ENCODE results near the gene CXorf38.

CXorf38 gene, protein sequence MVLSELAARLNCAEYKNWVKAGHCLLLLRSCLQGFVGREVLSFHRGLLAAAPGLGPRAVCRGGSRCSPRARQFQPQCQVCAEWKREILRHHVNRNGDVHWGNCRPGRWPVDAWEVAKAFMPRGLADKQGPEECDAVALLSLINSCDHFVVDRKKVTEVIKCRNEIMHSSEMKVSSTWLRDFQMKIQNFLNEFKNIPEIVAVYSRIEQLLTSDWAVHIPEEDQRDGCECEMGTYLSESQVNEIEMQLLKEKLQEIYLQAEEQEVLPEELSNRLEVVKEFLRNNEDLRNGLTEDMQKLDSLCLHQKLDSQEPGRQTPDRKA

GRCh38 chrX:40647307-40648197, at the start of gene CXorf38:
Gene CXorf38, minus strand, starts transcription at chrX:40647561. Its CDS starts 41 bp downstream, at chrX:40647520.
- DNase-seq = peak; percentile 92

- no peak for DNase-seq
Observed at GRCh38 chrX:40694802-40695201, 47.4 kb upstream of the CXorf38 start.

DNA sequence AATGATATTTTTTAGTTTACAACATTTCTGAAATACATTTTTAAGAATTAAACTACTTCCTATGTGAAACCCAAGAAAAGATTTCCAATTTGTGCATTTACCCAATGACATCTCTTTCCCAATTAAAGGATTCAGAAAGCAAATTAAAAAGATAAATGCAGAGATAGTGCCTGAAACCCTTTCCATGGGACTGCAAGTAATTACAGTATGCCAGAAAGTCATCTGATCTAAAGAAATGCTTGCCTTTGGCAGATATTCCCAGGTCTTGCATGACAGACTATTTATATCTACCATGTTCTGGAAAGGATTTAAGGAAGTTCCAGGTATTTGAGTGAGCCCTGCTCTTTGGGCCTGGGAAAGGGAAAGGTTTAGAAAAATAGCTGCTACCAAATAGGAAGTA, 41.6 kb upstream of the CXorf38 start:
- DNase-seq = no peak

- no peak for DNase-seq
Observed at GRCh38 chrX:40687169-40687568, 39.8 kb upstream of the CXorf38 start.

GRCh38 chrX:40685362-40685918, 38.1 kb upstream of the CXorf38 start:
- DNase-seq = no peak

GRCh38 chrX:40684092-40684491, 36.7 kb upstream of the CXorf38 start:
- DNase-seq = no peak

- no peak for DNase-seq
Observed at GRCh38 chrX:40683245-40683644, 35.9 kb upstream of the CXorf38 start.

GRCh38 chrX:40671126-40671525, 23.8 kb upstream of the CXorf38 start:
- DNase-seq = no peak

DNA sequence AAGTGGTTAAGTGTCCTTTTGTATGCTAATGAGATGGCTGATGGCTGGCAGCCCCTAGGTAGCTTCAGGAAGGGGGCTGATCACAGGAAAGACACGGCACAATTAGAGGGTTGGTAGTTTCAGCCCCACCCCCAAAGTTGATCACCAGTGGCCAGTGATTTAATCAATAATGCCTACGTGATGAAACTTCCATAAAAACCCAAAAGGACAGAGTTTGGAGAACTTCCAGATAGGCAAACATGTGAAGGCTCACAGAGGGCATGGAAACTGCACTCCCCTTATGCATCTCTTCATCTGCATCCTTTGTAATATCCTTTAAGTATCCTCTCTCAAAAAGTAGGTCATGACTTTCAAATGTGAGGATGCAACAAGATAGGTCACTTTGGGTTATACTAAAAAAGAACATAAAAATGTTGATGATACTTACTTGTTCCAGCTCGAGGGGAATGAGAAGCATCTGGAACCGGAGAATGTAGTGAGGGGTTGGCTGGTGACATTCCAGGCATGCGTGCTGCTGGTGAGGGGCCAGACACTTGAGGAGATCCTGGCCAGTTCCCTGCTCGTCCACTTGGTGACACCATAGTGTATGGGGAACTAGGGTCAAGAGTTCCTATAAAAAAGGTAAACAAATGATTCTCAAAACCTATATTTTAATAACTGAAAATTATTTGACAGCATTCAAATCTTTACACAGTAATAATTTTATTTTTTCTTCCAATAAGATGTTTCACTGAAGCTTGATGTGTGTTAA, 16.7 kb upstream of the CXorf38 start:
- DNase-seq = no peak

DNA sequence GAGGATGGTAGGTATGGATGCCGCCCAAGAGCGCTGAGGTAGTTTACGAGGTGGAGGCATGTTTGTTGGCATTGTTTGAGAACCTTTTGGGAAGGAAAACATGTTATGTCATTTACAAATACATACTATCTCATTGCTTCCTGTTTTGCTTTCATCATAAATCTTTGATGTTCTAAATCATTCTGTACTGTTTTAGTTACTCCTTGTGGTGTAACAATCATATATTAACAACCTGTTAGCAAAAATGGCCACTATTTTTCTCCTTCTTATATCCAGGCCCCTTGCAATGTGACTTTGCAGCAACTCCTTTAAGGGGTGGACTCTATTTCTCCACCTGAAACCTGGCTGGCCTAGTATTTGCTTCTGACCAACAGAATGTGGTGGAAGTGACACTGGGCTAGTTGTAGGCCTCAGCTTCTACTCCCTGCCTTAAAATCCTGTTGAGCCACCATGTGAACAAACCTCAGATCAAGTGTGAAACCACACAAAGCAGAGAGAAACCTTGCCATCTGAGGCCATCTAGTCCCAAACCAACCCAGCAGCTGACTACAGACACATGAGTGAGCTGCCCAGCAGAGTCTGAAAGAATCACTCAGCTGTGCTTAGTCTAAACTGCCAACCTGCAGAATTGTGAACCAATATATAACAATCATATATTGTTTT, 15.8 kb upstream of the CXorf38 start:
- DNase-seq = no peak

- no peak for DNase-seq
Observed at GRCh38 chrX:40661489-40661888, 14.1 kb upstream of the CXorf38 start.

DNA sequence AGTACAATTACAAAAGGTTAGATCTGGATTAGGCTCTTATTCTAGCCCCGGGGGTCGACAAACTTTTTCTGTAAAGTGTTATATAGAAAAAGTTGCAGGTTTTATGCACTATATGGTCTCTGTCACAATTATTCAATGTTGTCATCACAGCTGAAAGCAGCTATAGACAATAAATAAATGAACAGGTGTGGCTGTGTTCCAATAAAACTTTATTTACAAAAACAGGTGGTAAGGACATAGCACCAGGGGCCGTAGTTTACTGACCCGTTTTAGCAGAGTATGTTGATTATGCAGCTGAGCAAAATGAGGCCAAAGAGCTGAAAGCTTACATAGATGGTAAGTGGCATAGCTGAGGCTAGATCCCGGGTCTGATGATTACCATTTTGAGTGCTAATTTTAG, 13.0 kb upstream of the CXorf38 start:
- DNase-seq = no peak

DNA sequence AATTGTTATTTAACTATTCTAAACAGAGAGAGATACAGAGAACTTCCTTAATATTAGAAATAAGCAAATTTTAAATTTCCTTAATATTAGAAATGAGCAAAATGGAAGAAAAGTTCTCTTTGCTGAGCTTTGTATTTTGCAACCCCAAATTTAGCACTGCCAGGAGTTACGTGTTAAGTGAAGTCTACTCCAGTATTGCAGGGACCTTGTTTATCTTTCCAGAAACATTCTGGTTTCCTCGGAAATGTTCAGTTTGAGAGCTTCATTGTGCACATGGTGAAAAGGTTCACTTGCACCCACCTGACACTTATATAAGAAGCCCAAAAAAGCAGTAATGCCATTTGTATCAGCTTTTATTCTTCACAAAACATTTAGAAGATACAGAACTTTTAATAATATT, 6.2 kb upstream of the CXorf38 start:
- DNase-seq = no peak

DNA sequence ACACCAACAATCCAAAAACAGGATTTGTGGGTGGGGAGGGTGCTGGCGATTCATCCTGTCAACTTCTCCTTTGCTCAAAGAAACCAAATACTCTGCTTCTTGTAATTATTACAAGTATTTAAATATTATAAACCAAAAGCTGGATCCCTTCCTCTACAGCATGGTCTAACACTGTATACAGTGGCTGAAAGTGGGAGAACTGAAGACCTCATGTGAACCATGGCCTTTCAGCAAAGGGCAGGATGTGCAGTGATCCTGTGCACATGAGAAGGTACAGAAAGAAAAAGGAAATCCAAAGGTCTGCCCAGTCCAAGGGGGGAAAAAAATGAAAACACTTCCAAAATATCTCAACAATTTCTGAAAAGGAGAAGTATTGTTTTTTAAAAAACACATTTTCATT, 5.3 kb upstream of the CXorf38 start:
- no peak for DNase-seq

GRCh38 chrX:40651620-40652223, 4.4 kb upstream of the CXorf38 start:
- DNase-seq = peak; percentile 70

DNA sequence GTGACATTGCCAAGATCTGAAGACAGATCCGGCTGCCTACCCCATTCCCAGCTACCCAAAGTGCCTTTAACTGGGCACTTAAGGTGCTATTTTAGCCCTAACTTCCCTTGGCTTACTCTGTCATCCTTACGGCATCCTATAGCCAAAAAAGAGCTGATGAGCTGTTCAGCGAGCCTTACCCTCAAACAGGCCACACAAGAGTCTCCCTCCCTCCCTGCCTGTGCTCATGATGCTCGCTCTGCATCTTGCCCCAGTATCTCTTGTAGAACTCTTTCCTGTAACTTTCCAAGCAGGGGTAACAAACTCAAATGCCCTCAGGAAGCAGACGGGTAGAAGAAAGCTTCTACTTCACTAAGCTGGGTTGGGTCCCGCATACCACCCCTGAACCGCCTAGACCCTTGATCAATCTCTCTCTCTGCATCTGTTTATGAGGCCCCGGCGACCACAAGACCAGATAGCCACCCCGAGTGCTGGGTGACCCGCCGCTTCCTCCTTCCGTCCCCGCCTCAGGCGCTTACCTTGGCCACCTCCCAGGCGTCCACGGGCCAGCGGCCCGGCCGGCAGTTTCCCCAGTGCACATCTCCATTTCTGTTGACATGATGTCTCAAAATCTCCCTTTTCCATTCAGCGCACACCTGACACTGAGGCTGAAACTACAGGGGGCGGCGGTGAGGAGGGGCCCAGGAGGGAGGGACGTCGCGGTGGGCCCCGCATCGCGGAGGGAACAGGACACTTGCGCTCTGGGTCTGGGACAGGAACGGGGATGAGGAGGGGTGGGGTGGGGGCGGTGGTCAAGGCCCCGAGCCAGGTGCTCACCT, 663 bp downstream of the CXorf38 start:
- peak; percentile 58 for DNase-seq

DNA sequence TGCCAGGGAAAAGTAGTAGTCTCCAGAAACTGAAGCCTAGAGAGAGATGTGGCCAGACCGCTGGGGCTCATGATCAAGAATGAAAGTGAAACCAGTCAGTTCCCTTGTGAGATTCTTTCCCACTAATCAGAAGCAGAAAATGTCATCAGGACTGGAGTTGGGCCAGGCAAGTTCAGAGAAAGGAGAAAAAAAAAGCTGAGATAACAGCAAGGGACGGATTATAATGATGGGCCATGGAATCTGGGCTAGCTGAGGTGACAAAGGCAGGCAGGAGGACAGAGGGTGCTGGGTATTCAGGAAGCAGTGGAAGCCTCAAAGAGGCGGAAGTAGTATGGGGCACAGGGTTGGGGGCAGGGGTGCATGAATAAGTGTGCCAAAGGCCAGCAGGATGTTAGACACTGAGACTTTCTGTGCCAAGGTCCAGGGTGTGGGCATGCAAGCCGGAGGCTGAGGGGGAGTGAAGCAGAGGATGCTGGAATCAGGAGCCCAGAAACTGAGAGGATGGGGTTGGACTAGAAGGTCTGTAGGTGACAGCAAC, 2.5 kb downstream of the CXorf38 start:
- peak; percentile 54 for DNase-seq

DNA sequence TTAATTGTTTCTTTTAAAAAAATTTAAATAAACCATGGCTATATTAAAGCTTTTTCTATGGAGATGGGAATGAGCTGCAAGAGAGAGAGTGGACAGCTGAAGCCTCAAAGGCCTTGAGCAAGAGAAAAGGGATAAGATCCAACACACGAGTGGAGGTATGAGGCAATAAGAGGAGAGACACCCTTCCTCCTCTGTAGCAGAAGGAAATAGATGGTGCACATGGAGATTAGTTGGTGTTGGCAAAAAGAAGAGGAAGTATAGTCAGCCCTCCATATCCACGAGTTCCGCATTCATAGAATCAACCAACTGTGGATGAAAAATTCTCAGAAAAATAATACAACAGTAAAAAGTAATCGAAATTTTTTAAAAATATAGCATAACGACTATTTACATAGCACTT, 3.2 kb downstream of the CXorf38 start:
- DNase-seq = no peak

DNA sequence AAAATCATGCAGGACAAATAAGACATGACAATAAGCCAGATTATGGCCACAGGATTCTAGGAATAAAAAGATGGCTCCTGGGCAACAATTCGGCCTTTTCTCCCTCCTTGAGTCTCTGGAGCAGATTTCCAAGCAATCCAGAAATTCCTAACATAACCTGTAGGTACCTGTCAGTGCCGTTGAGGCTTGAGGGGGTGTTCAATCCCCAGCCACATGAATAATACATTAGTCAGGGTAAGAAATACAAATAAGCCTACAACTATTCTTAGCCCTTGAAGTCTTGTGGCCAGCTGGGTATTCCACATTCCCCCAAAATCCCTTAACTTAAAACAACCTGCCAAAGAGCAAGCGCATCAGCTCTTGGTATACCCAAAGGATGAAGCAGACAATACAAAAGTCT, 9.7 kb downstream of the CXorf38 start:
- no peak for DNase-seq

DNA sequence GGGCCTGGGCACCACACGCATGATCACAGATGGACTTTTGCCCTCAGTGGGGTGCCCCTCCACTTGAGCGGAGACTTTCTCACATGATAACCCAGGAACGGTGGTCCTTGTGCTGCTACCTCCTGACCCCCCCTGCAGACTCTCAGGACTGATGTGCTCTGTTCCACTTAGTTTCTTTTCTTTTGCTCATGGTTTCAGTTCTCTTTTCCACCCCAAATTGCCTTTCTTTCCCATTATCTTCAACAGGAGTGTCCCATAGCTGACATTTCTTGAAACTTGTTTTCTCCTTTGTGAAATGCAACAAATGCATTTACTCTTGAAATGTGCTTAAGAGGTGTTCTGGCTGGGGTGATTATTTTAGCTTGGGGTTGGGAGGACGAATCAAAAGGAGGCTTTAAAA, 15.2 kb downstream of the CXorf38 start:
- DNase-seq = no peak

DNA sequence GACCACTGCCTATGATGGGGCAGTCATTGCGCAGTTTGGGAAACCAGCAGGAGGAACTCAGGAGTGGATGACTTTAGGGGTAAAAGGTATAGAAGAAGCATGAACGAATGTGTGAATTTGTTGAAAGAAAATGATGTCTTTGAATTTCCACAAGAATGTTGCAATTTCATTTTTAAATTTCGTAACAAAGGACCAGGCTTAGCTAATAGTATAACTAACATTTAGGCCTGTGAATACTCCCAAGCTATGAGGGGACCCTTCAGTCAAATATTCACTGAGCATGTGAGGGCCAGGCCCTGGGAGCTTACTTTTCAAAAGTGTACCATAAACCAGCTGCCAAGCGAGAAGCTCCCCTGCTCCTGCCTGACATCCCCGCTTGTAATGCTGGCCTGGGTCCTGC, 18.9 kb downstream of the CXorf38 start:
- no peak for DNase-seq

Measured in activated CD8-positive, alpha-beta memory T cell treated with anti-CD3 and anti-CD28 coated beads, Interleukin-2, amount 50 U/mL, for 48 hours (primary cell).